ENCODE measurements around the gene PDE2A.

DNA sequence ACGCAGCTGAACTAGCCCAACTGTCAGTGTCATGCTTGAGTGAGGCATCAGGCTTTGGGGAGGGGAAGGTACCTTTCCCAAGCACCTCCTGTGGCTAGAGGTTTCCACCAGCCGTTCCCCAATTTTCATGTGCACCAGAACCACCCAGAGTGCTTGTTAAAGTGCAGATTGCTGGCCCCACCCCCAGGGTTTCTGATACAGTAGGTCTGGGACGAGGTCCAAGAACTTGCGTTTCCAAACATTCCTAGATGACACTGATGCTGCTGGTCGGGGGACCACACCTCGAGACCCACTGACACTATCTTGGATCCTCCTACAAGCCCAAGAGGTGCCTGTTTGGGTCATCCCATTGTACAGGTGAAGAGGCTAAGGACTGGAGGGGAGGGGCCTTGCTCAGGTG, 59.8 kb downstream of the PDE2A start:
- no peak for TF ChIP-seq CTCF (IDR thresholded peaks at IDR 0.05)
- no peak for TF ChIP-seq POLR2A (IDR thresholded peaks at IDR 0.05)

Data from lower leg skin (tissue), 3 donors.